Measurements from ENCODE around the gene MSRB1.

The MSRB1 gene

DNA sequence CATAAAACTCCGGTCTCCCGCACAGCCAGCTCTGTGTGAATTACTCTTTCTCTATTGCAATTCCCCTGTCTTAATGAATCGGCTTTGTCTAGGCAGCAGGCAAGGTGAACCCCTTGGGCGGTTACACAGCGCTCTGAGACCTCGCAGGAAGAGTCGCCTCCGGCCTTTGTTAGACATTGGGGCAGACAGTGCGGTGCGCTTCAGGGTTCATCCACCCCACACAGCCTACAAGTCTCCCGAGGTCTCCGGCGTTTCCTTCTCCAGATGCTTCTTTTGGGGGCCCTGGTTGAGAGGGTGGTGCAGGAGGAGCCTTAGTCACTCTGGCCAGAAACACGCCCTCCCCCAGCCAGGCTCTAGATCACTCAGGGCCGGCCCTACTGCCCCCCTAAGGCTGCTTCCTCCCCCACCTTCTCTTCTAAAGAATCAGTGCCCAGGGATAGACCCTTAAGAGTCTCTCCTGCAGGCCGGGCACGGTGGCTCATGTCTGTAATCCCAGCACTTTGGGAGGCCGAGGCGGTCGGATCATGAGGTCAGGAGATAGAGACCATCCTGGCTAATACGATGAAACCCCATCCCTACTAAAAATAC lies 1.7 kb upstream of the MSRB1 start:
- H3K27me3 ChIP-seq (ENCODE audit: insufficient read depth, poor library complexity, severe bottlenecking), result no peaks in the 10 kb centered on the region
- H3K27ac ChIP-seq (replicated peaks), result no peak overlapping the region
- no peak for DNase-seq (ENCODE audit: low read depth in 1 of 2, low spot score in 1 of 2)

DNA sequence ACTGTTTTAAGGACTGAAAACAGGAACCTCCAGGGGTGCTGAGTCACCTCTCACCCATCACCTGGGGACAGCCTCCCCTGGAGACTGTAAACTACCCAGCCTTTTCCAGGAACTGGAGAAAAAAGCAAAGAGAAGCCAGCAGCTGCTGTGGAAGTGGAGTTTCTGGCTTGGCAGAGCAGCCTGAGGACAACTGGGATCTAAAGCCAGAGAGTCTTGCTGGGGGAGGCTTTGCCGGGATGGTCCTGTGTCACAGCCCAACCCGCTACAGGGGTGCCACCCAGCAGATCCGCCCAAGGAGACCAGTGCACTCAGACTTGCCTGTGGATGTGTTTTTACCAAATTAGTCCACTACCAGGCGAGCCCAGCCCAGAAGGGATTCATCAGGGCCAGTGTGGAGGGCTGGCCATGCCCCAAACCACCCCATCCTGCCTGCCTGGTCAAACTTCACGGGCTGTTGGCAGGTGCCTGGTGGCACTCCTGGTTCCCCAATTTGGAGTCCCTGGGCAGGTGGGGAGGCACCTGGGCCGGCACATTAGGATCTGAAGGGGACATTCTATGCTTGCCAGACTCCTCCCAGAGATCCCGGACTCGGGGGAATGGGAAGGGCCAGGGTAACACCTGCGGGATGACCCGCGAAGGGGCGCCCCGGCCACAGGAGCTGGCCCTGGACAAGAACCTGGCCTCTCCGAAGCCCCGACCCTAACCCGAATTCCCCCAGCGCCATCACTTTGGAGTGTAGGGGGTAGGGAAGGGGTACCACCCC lies 771 bp downstream of the MSRB1 start:
- Histone ChIP-seq H3K4me3 (replicated peaks; ENCODE audit: insufficient read depth, low read length) (peak overlapping the region; percentile 98), H3K27ac (replicated peaks) (peak overlapping the region; percentile 85)
- DNase-seq (ENCODE audit: low read depth in 1 of 2, low spot score in 1 of 2), result peak; percentile 84 to 97

More for the DNA sequence above, 1.7 kb upstream of the MSRB1 start:
- TF ChIP-seq, protein P1, sequence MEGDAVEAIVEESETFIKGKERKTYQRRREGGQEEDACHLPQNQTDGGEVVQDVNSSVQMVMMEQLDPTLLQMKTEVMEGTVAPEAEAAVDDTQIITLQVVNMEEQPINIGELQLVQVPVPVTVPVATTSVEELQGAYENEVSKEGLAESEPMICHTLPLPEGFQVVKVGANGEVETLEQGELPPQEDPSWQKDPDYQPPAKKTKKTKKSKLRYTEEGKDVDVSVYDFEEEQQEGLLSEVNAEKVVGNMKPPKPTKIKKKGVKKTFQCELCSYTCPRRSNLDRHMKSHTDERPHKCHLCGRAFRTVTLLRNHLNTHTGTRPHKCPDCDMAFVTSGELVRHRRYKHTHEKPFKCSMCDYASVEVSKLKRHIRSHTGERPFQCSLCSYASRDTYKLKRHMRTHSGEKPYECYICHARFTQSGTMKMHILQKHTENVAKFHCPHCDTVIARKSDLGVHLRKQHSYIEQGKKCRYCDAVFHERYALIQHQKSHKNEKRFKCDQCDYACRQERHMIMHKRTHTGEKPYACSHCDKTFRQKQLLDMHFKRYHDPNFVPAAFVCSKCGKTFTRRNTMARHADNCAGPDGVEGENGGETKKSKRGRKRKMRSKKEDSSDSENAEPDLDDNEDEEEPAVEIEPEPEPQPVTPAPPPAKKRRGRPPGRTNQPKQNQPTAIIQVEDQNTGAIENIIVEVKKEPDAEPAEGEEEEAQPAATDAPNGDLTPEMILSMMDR (IDR thresholded peaks at IDR 0.05; ENCODE audit: insufficient read depth, low read length), result no peak
- TF ChIP-seq, protein P2, sequence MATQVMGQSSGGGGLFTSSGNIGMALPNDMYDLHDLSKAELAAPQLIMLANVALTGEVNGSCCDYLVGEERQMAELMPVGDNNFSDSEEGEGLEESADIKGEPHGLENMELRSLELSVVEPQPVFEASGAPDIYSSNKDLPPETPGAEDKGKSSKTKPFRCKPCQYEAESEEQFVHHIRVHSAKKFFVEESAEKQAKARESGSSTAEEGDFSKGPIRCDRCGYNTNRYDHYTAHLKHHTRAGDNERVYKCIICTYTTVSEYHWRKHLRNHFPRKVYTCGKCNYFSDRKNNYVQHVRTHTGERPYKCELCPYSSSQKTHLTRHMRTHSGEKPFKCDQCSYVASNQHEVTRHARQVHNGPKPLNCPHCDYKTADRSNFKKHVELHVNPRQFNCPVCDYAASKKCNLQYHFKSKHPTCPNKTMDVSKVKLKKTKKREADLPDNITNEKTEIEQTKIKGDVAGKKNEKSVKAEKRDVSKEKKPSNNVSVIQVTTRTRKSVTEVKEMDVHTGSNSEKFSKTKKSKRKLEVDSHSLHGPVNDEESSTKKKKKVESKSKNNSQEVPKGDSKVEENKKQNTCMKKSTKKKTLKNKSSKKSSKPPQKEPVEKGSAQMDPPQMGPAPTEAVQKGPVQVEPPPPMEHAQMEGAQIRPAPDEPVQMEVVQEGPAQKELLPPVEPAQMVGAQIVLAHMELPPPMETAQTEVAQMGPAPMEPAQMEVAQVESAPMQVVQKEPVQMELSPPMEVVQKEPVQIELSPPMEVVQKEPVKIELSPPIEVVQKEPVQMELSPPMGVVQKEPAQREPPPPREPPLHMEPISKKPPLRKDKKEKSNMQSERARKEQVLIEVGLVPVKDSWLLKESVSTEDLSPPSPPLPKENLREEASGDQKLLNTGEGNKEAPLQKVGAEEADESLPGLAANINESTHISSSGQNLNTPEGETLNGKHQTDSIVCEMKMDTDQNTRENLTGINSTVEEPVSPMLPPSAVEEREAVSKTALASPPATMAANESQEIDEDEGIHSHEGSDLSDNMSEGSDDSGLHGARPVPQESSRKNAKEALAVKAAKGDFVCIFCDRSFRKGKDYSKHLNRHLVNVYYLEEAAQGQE (IDR thresholded peaks at IDR 0.05; ENCODE audit: insufficient replicate concordance, low read depth), result no peak
- TF ChIP-seq GABPA (IDR thresholded peaks at IDR 0.05; ENCODE audit: low read depth) (no peak), SPI1 (IDR thresholded peaks at IDR 0.05; ENCODE audit: borderline replicate concordance, low read depth) (no peak)
- H3K4me3 ChIP-seq (replicated peaks; ENCODE audit: insufficient read depth, low read length), result no peak overlapping the region

More for the DNA sequence above, 771 bp downstream of the MSRB1 start:
- H3K27me3 ChIP-seq (ENCODE audit: insufficient read depth, poor library complexity, severe bottlenecking), result no peaks in the 10 kb centered on the region
- TF ChIP-seq SPI1 (IDR thresholded peaks at IDR 0.05; ENCODE audit: borderline replicate concordance, low read depth) (peak; percentile 77), POLR2AphosphoS5 (IDR thresholded peaks at IDR 0.05; ENCODE audit: low read depth) (peak; percentile 54; the same call in 1 of the 2 replicates), GABPA (IDR thresholded peaks at IDR 0.05; ENCODE audit: low read depth) (no peak)
- TF ChIP-seq, protein P1 (IDR thresholded peaks at IDR 0.05; ENCODE audit: insufficient read depth, low read length), result no peak
- TF ChIP-seq, protein P2 (IDR thresholded peaks at IDR 0.05; ENCODE audit: insufficient replicate concordance, low read depth), result no peak

Measured in HL-60 (cell line).